HG03135 (cell line): ENCODE measurements around the gene ZNF500.
A peak's percentile ranks its signal among the peaks of the same experiment; 100 is the strongest.

Source experiments
- ATAC-seq: cut with Tn5 transposase; IDR thresholded peaks from one replicate; pipeline ENCODE4 v1.9.1; 2021; ENCODE audit warnings: mild to moderate bottlenecking, moderate library complexity; ENCODE audit not compliant: unreplicated experiment

Gene ZNF500

GRCh38 chr16:4775005-4775404, 8.0 kb upstream of the ZNF500 start:
- no peak for ATAC-seq

GRCh38 chr16:4772351-4772750, 5.4 kb upstream of the ZNF500 start:
- no peak for ATAC-seq

GRCh38 chr16:4771646-4772045, 4.7 kb upstream of the ZNF500 start:
- ATAC-seq, result no peak

GRCh38 chr16:4769306-4769638, 2.3 kb upstream of the ZNF500 start:
- ATAC-seq, result no peak

- ATAC-seq, result peak; percentile 49
Observed at GRCh38 chr16:4768549-4769305, 1.8 kb upstream of the ZNF500 start.

GRCh38 chr16:4767872-4768548, 1.0 kb upstream of the ZNF500 start:
- ATAC-seq, result peak; percentile 1

GRCh38 chr16:4765511-4766474, 1.2 kb downstream of the ZNF500 start:
- no peak for ATAC-seq

- ATAC-seq, result no peak
Observed at GRCh38 chr16:4763791-4764190, 3.2 kb downstream of the ZNF500 start.

GRCh38 chr16:4762205-4762604, 4.8 kb downstream of the ZNF500 start:
- no peak for ATAC-seq

GRCh38 chr16:4760221-4760910, 6.6 kb downstream of the ZNF500 start:
- no peak for ATAC-seq

- ATAC-seq, result no peak
Observed at GRCh38 chr16:4755687-4756086, 11.3 kb downstream of the ZNF500 start.

GRCh38 chr16:4754865-4755264, 12.1 kb downstream of the ZNF500 start:
- no peak for ATAC-seq

- ATAC-seq, result no peak
Observed at GRCh38 chr16:4753227-4753626, 13.7 kb downstream of the ZNF500 start.

GRCh38 chr16:4752351-4753100, 14.4 kb downstream of the ZNF500 start:
- ATAC-seq, result no peak

- no peak for ATAC-seq
Observed at GRCh38 chr16:4750896-4751295, 16.1 kb downstream of the ZNF500 start.

- ATAC-seq, result no peak
Observed at GRCh38 chr16:4749700-4750257, 17.2 kb downstream of the ZNF500 start.

- no peak for ATAC-seq
Observed at GRCh38 chr16:4748682-4749411, 18.1 kb downstream of the ZNF500 start.

GRCh38 chr16:4747906-4748681, 18.9 kb downstream of the ZNF500 start:
- ATAC-seq, result no peak
